Head of caudate nucleus (tissue), 42 donors: ENCODE results near the gene PUS1.
"Not testable (repeated sequence)": the region's sequence is repeated elsewhere in the genome, so short reads cannot be mapped to it uniquely, and the experiment has no call there.

Source experiments
- DNase-seq, 42 donors: peaks; one replicate each; pipeline versions ENCODE4 v3.0.0 to v3.0.0-alpha.2; 2020 to 2021; ENCODE audit warnings: mixed read lengths in 7 of 42
- intact Hi-C: fragments of 100-400 bp; cut with DNase I; formaldehyde crosslinking; loops from one replicate; pipeline ENCODE4 v1.15.0; 2022

Gene PUS1

GRCh38 chr12:131981388-131981787, 52.3 kb downstream of the PUS1 start:
- DNase-seq = peak in 2 of 42 donors; percentile 9 to 29

DNA sequence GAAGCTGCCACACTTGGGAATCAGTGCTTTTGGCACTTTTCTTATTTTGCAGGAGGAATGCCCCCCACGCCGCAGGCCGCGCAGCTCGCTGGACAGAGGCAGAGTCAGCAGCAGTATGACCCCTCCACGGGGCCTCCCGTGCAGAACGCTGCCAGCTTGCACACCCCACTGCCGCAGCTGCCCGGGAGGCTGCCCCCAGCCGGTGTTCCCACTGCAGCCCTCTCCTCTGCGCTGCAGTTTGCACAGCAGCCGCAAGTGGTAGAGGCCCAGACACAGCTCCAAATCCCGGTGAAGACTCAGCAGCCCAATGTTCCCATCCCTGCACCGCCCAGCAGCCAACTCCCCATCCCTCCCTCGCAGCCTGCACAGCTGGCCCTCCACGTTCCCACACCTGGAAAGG, 53.0 kb downstream of the PUS1 start:
- intact Hi-C loops = no loop called here
- DNase-seq = peak in 1 of 42 donors; percentile 5

More at GRCh38 chr12:131981388-131981787, 52.3 kb downstream of the PUS1 start:
- intact Hi-C loops = no loop called here

GRCh38 chr12:131983026-131983425, 54.0 kb downstream of the PUS1 start:
- peak in 2 of 42 donors; percentile 9 to 33 for DNase-seq
- intact Hi-C loops = no loop called here

GRCh38 chr12:131983554-131983953, 54.5 kb downstream of the PUS1 start:
- DNase-seq = no peak
- intact Hi-C loops = no loop called here

DNA sequence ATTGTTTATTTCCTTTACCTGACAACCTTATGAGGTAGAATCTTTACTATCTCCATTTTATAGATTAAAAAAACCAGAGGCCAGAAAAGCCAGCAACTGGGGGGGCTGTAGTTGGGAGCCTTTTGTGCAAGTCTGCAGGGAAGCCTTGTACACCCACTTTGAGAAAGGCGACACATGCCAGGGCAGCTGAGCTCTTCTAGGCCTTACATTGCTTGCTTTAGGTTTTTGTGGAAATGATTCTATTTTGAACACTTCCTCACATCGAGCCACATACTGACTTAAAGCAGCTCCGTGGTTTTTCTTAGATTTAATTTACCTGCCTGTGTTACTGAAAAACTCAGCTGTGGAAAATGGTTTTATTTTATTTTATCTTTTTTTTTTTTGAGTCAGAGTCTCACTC, 55.3 kb downstream of the PUS1 start:
- DNase-seq = peak in 1 of 42 donors; percentile 27
- intact Hi-C loops = no loop called here

GRCh38 chr12:131985510-131985875, 56.4 kb downstream of the PUS1 start:
- intact Hi-C loops = not testable (repeated sequence)
- DNase-seq = peak in 2 of 42 donors; percentile 23 to 40

- intact Hi-C loops = no loop called here
- peak in 1 of 42 donors; percentile 25 for DNase-seq
Observed at GRCh38 chr12:131986361-131986760, 57.3 kb downstream of the PUS1 start.

- intact Hi-C loops = no loop called here
- DNase-seq = no peak
Observed at GRCh38 chr12:131986910-131987309, 57.8 kb downstream of the PUS1 start.

- DNase-seq = no peak
- intact Hi-C loops = no loop called here
Observed at GRCh38 chr12:131987552-131987951, 58.5 kb downstream of the PUS1 start.

GRCh38 chr12:131988054-131988796, 59.1 kb downstream of the PUS1 start:
- peak in 1 of 42 donors; percentile 18 for DNase-seq
- intact Hi-C loops = no loop called here

DNA sequence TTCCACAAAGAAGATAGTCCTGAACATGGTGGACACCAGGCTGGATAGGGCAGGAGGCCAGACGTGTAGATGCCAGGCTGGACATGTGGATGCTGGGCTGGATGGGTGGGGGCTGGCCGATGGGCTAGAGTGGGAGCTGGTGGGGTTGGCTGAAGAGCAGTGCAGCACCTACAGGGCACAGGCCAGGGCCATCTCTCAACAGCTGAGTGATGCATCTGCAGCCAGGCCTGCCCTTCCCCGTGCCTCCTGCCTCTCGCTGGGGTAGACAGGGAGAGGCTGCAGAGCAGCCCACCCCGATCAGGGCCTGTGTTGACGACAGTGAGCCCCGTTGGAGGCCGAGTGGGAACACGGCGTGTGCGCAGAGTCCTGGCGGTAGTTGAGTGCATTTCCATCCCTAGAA, 59.9 kb downstream of the PUS1 start:
- DNase-seq = no peak

DNA sequence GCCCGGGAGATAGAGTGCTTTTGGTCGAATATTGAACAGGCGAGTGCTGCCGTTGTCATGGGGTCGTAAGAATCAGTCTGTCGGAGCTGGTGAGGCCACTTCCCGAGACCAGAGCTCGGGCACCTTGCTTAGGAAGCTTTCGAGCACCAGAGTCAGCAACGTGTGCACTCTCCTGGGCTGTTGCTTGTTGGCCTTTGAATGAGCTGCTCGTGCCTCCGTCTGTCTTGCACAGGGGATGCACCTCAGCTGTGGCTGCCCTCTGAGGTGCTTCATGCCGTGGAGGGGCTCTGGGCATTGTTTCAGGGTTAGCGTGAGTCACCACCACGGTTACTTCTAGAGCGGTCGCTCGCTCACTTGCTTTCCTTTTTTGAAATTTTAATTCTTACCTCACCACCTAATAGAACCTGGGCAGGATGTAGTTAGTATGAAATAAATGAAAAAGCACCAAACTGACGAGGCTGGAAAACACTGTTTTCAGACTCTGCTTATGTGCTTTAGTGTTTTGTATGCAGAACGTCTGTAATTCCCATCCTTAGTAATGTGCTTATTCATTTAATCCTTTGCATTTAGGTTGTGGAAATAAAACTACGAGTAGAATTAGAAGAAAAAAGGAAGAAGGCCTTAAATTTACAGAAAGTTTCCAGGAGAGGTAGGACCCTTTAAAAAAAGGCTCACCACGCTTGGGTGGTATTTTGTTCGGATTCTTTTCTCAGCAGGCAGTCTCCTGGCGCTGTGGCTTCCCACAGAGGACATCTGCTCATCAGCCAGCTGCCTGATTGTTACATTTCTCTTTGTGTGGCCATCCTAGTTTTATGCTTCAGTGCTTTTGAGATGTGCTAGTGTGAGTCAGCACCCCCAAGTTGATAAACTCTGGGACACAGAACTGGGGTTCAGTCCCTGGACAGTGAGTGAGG, 61.2 kb downstream of the PUS1 start:
- peak in 1 of 42 donors; percentile 14 for DNase-seq
- intact Hi-C loops = no loop called here

More for the DNA sequence above, 59.9 kb downstream of the PUS1 start:
- intact Hi-C loops = no loop called here

DNA sequence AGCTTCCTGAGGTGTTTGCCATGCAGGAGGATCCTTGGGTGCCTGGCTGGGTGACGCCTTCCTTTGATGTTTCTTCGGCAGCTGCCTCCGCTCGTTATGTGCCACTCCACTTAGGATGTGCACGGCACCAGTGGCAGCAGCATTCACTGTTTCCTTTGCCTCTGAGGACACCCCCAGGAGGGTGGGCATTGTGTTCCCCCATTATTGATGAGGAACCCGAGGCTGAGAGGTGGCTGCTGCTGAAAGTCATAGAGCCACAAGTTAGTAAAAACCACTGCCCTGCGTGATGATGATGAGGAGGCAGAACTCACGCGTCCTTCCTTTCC, 61.9 kb downstream of the PUS1 start:
- peak in 28 of 42 donors; percentile 29 to 75 (median 44) for DNase-seq
- intact Hi-C loops = no loop called here

GRCh38 chr12:131991816-131992430, 62.8 kb downstream of the PUS1 start:
- DNase-seq = peak in 26 of 42 donors; percentile 14 to 81 (median 50)
- intact Hi-C loops = no loop called here

GRCh38 chr12:131994589-131994988, 65.5 kb downstream of the PUS1 start:
- intact Hi-C loops = no loop called here
- DNase-seq = no peak
